GM13977 (cell line): ENCODE results near the gene AATK.
A peak's percentile ranks its signal among the peaks of the same experiment; 100 is the strongest.

ENCODE experiments used
- DNase-seq: peaks from one replicate; pipeline ENCODE4 v3.0.0; 2012; ENCODE audit warnings: low spot score
- in situ Hi-C: fragments of 300-500 bp; cut with MboI; formaldehyde crosslinking; loops from one replicate; pipeline ENCODE4 v1.12.0; 2022; ENCODE audit warnings: low sequenced_read_pairs, low pct_unique_long_range_greater_than_20kb, mixed read lengths, inconsistent platforms; ENCODE audit not compliant: unreplicated experiment
- TF ChIP-seq, protein P1 (sequence below): IDR thresholded peaks from 2 replicates; pipeline ENCODE4 v1.5.1; 2012; ENCODE audit warnings: mild to moderate bottlenecking, control low read depth; ENCODE audit not compliant: insufficient read depth; ENCODE audit errors: extremely low read depth, missing control alignments

Gene AATK

DNA sequence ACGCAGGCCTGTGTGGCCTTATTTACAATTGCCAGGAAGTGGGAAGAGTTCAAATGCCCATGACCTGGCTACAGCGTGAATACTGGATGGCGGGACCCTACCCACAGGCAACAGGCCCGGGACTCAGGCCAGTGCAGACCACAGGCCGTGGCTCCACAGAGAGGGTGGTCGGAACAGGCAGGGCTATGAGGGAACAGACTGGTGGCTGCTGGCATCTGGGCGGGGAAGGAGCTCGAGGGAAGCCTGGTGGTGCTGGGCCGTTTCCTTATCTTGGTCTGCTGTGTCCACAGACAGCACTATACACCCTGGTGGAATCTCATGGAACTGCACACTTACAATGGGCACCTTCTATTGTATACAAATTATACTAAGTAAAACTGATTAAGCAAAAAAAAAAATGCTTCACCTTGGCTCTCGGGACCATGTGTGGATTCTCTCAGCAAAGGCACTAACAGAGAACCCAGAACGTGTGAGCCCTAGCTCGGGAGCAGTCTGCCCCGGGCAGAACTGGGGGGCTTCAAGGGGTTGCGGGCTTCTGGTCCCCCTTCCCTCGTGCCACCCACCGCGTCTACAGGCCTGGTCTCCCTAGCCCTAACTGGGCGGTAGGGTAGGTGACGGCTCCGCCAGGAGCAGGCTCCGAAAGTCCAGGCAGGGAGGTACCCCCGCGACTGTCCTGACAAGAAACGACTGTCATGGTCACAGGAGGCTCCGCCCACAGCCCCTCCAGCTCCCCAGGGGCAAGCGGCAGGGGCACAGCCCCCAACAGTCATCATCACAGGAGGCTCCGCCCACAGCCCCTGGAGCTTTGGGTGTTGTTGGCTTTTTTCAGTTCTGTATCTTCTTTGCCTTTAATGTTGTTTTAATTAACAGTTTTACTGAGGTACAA lies 34.9 kb upstream of the AATK start:
- peak; percentile 77 for DNase-seq
- in situ Hi-C loops = no loop called here
- TF ChIP-seq, protein P1, sequence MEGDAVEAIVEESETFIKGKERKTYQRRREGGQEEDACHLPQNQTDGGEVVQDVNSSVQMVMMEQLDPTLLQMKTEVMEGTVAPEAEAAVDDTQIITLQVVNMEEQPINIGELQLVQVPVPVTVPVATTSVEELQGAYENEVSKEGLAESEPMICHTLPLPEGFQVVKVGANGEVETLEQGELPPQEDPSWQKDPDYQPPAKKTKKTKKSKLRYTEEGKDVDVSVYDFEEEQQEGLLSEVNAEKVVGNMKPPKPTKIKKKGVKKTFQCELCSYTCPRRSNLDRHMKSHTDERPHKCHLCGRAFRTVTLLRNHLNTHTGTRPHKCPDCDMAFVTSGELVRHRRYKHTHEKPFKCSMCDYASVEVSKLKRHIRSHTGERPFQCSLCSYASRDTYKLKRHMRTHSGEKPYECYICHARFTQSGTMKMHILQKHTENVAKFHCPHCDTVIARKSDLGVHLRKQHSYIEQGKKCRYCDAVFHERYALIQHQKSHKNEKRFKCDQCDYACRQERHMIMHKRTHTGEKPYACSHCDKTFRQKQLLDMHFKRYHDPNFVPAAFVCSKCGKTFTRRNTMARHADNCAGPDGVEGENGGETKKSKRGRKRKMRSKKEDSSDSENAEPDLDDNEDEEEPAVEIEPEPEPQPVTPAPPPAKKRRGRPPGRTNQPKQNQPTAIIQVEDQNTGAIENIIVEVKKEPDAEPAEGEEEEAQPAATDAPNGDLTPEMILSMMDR = peak; percentile 37

DNA sequence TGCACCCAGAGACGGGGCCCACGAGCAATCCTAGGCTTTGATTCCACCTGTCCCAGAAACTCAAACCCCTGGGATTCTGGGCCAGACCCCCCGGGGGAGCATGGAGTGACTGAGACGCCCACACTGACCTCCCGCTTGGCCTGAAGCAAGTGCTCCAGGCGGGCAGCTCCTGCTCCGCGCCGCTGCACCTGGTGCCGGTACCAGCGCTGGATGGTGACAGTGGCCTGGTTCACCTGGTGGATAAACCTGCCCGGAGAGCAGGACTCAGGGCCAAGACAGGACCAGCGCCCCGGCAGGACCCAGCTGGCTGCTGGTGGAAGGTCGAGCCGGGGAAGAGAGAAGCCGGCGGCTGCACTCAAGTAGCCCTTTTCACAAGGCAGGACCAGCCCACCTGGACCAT lies 34.2 kb upstream of the AATK start:
- TF ChIP-seq, protein P1 = no peak
- in situ Hi-C loops = no loop called here
- no peak for DNase-seq

DNA sequence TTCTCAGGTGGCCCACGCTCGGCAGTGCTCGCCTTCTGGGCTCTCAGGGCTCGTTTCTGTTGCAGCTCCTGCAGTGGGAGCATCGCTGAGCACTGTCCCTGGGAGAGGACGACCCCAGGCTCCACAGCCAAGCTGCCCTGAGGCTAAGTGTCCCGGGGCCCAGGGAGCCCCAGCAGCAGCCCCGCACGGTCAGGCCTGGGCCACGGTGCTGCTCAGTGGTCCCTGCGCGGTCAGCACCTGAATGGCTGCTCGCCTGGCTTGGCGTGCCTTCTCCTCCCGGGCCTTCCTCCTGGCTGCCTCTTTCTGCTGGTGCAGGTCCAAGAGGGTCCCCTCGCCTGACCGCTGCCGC lies 33.4 kb upstream of the AATK start:
- TF ChIP-seq, protein P1 = no peak
- in situ Hi-C loops = no loop called here
- no peak for DNase-seq

DNA sequence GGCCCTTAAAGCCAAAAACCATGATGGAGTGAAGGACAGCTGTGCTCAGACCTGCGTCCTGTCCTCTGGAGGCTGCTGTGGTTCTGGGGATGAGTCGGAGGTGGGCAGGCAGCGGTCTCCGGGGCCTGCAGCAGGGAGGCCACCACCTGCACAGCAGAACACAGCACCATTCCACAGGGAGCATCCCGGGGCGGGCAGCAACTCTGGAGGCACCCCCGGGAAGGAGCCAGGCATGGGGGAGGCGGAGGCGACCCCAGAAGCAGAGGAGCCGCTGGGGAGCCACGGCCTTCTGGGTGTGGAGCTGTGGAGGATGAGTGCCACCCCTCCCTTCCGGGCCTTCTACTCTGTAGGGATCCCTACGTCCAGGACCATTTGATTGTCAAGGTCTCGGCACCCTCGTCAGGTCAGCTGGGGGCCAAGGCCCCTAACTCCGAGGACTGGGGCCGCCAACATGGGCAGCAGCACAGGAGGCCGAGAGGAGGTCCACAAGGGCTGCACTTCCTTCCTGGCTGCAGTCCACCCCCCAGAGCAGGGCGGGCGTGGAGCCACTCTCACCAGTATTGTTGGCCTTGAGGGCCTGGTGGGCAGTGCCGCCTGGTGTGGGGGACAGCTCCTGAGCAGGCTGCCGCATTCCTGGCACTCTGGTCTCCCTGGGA lies 32.9 kb upstream of the AATK start:
- in situ Hi-C loops = no loop called here
- TF ChIP-seq, protein P1 = no peak
- DNase-seq = no peak

DNA sequence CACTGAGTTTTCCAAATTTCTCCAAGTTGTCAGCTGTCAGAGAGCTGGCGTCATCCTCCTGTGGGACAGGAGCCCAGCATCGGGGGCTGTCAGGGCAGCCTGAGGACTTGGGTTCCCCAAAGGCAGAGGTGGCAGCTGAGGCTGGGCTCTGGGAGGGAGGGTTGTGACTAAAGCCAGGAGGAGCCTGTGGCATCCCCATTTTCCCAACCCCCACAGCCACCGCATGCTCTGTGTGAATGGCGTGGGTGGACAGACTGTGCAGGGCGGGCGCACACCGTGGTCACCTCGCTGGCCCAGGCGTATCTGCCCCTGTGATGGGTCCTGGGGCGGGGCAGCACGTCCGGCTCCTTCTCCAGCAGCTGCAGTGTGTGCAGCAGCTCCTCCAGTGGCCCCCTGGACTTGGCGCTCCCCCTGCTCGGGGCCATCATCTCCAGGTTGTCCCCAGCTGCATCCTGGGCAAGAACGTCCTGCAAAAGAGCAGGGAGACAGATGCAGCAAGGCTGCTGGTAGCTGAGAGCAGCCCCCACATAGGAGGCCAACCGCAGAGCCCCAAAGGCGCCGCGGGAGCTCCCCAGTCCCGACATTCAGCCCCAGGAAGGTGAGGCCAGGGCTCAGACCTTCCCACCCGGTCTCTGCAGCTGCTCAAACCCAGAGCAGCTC lies 31.9 kb upstream of the AATK start:
- in situ Hi-C loops = no loop called here
- no peak for DNase-seq
- TF ChIP-seq, protein P1 = no peak

DNA sequence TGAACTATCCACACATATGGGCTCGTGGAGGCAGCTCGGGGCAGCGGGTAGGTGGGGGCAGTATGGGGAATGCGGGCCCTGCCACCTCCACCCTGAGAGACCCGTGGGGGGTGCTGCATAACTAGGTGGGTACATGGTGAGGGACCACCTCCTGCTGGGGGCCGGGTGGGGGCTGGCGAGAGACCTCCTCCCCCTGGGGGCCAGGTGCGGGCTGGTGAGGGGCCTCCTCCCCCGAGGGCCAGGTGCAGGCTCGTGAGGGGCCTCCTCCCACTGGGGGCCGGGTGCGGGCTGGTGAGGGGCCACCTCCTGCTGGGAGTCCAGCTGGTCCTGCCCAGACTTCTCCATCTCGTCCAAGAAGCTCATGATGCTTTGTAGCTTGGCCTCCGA lies 31.4 kb upstream of the AATK start:
- TF ChIP-seq, protein P1 = no peak
- no peak for DNase-seq
- in situ Hi-C loops = no loop called here
